HG03439 (cell line): ENCODE measurements around the gene AOPEP.

Experiments
- ATAC-seq: cut with Tn5 transposase; IDR thresholded peaks from one replicate; pipeline ENCODE4 v1.9.1; 2021; ENCODE audit warnings: mild to moderate bottlenecking, moderate library complexity; ENCODE audit not compliant: unreplicated experiment

Gene AOPEP

DNA sequence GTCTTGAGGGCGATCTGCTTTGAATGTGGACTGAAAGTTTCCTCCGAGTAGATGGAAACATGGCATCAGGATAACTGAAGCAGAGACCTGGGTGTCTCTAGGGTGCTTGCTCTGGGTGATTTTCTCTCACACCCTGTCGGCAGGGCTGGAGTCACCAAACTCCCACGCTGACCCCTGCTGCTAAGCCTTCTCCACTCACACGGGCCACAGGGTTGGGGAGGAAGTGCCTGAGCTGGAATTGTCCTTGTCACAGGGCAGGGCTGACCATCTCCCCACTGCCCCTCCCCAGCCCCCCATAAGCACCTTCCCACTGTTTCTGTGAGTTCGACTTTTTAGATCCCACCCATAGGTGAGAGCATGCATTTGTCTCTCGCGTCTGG lies 378.1 kb downstream of the AOPEP start:
- ATAC-seq = no peak

DNA sequence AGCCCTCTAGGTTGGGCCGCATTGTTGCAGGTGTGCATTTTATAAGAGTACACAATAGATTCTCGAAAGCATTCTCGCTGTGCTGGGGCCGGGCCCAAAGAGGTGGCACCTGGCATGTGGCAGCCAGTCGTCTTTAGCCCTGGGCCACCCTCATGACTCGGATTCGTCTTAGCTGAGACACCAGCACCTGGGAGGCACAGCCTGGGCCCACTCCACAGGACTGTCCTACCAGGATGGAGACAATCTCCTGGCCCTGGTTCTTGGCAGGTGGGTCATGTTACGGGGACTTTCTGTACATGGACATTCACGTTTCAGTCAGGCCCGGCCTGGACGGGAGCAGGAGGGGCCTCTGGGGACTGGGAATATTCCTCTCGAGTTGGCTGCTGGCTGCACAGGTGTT lies 378.5 kb downstream of the AOPEP start:
- ATAC-seq = no peak

GRCh38 chr9:95105519-95106287 lies 379.2 kb downstream of the AOPEP start:
- no peak for ATAC-seq

GRCh38 chr9:95107001-95107749 lies 380.7 kb downstream of the AOPEP start:
- no peak for ATAC-seq

GRCh38 chr9:95107976-95108375 lies 381.5 kb downstream of the AOPEP start:
- ATAC-seq = no peak

DNA sequence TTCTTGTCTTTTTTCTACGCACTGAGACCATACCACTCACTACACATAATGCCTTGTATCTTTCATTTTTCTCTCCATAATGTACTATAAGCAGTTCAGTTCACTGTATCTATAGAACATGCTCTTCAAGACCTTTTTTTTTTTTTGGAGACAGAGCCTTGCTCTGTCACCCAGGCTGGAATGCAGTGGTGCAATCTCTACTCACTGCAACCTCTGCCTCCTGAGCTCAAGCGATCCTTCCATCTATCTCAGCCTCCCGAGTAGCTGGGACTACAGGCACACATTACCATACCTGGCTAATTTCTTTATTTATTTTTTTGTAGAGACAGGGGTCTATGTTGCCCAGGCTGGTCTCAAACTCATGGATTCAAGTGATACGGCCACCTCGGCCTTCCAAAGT lies 382.3 kb downstream of the AOPEP start:
- no peak for ATAC-seq

DNA sequence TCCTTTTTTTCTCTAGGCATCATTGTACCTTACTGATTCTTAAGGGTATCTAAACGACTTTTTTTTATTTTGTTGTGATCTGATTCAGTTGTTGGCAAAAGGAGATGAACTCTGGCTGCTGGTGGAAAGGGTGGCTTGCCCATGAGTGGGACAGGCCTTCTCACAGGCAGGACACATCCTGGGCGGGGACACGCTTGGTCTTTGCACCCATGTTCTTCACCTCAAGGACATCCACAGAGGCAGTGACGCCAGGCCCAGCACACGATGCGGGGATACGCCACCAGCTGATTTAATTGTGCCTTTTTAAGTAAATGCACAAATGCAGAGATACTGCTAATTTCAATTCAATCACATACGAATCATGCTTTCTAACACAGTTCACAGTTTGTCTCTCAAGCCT lies 383.0 kb downstream of the AOPEP start:
- no peak for ATAC-seq

GRCh38 chr9:95110921-95111525 lies 384.5 kb downstream of the AOPEP start:
- no peak for ATAC-seq

- ATAC-seq = no peak
Observed at GRCh38 chr9:95111716-95112115, 385.2 kb downstream of the AOPEP start.

DNA sequence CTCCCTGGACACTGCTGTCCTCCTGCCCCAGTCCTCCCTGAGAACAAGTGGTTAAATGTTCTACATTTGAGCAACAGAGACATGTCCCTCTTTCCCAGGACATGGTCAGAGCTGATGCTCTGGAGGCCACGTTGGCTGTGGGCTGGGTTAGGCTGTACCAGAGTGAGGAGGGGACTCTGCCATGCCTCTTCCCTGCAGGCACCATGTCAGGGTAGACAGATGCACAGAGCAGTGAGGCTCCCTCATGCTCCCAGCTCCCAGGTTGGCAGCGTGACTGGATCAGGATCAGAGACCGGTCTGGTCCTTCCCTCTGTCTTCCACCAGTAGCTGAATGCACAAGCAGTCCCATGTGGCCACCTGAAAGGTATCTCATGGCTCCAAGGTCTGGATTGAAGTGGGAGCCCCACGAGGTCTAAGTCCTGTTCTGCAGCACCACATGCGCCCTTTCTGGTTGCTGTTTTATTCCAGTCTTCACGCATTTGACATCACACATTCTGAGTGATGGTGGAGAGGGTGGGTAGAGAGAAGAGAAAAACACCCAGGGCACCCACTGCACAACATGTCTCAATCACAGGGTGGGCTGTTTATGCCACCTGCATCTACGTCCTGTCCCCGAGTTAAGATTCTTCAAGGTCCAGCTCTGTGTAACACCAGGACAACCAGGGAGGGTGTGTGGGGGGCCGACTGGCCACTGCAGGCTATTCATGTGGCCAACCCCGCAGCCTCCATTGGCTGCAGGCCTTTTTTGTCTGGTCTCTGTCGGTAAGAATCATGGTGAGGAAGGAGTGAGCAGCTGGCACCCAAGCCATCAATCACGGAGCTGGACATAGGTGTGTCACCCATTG lies 386.2 kb downstream of the AOPEP start:
- no peak for ATAC-seq

DNA sequence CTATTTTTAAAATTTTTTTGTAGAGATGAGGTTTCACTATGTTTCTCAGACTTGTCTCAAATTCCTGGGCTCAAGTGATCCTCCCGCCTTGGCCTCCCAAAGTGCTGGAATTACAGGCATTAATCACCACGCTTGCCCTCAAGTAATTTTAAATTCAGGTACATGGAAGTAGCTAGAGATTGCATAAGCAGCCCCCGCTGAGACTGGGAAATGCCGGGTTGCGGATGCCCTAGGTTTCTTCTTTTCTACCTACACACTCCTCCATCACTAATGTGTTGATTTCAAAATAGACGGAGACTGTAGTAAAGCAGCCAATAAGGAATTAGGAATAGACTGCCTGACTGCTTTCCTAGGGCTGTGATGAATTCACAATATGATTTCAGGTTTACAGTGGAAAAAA lies 388.6 kb downstream of the AOPEP start:
- ATAC-seq = no peak

DNA sequence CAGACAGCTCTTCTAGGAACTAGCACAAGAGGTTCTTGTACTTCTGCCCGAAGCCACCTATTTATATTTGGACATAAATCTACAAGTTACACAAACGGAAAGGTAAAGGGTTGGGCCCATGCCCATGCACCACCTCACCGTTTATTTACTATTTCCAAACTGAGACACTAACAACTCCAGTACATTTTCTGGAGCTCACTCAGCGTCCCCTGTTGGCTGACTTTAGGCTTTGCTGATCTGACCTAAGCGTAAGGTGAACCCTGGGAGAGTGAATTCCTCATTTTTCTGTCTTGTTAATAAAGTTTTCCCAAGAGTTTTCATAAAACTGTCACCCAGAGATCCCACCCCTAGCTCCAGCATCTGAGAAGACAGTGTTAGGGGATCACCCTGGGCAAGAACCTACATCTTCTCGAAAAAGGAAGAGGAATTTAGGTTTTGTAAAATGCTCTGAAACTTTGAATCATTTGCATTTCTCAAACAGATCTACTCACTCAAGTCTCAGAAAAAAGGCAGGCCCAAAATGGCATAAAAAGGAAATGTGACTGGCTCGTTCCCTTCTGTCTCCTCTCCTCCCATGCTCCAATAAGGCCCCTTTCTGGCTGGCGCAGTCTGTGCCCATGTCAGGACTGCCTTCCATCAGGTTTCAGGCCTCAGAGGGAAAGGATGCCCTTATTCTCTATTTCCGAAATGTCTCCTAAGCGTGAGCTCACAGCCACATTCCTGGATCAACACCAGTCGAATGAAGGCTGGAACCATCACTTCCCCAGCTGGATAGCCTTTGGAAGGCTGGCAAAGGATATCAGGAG lies 389.7 kb downstream of the AOPEP start:
- ATAC-seq = no peak

- ATAC-seq = no peak
Observed at GRCh38 chr9:95116808-95117204, 390.3 kb downstream of the AOPEP start.

DNA sequence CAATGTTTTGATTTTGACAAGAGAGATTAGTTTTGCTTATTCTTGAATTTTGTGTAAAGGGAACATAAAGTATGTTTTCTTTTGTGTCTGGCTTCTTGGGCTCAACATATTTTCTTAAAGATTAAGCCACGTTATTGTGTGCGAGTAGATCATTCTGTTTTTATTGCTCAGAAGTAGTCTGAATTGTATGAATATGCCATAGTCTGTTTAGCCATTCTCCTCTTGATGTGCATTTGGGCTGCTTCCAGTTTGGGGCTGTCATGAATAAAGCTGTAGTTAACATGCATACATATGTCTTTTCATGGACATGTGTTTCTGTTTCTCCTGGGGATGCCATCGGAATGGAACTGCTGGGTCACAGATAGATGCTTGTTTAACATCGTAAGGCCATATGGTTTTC lies 392.1 kb downstream of the AOPEP start:
- ATAC-seq = no peak

DNA sequence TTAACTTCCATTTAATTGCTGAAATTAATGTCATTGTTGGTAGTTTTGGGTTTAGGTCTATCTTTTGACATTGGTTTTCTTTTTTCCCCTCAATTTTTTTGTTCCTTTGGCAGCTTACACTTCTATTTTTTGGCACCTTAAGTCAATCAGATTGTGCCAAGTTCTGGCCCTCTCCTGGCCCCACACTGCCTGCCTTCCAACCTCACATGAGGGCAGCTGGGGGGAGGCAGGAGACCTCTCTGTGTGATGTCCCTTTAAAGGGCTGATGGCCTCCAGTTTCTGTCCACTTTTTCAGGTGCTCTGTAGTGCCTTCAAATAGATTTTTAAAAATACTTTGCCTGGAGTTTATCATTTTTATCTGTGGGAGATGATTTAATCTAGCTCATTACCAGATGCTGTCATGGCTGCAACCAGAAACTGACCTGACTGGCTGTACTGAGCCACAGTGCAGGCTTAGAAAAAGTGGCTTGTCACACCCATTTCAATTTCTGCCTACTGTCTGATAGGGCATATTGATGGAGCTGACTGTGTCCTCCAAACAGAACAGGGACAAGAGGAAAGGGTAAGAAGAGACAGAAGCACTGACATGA lies 394.4 kb downstream of the AOPEP start:
- ATAC-seq = no peak

- no peak for ATAC-seq
Observed at GRCh38 chr9:95124582-95125367, 398.3 kb downstream of the AOPEP start.

DNA sequence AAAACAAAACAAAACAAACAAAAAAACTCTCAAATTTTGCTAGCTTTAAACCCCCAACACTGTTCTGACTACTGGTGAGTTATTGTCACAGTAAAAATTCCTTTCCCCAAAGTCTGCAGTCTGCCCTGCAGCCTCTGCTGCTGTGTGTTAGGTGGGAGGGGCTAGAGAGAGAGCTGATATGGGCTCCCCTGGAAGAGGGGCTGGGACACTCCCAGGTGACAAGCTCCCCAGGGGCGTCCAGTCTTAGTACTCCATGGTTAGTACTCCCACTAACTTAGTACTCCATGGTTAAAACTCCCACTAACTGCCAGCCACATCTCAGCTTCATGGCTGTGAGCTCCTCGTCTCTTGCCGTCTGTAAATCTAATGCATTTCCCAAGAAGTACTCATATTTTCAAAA lies 399.2 kb downstream of the AOPEP start:
- ATAC-seq = no peak

GRCh38 chr9:95126739-95127138 lies 400.2 kb downstream of the AOPEP start:
- no peak for ATAC-seq
